PFSK-1 (cell line): Measurements from ENCODE around the gene ELL.

Experiments used
- FOXP2 ChIP-seq: optimal IDR thresholded peaks from 2 replicates; pipeline ENCODE3; 2011; ENCODE audit warnings: borderline replicate concordance, control low read depth, inconsistent platforms; ENCODE audit not compliant: insufficient read depth; ENCODE audit errors: extremely low read length, extremely low read depth
- POLR2AphosphoS5 ChIP-seq: IDR thresholded peaks from 2 replicates; pipeline ENCODE4 v1.6.1; 2012; ENCODE audit warnings: low read depth, mild to moderate bottlenecking, control low read depth, low read length, moderate library complexity
- REST ChIP-seq, 2 experiments: IDR thresholded peaks; 2 replicates each; pipeline versions ENCODE4 v1.6.1 to v1.8.0; 2011 to 2012; ENCODE audit warnings: low read depth in 2 of 2, low read length in 2 of 2, control low read depth in 1 of 2, inconsistent platforms in 1 of 2, mild to moderate bottlenecking in 1 of 2, moderate library complexity in 1 of 2; ENCODE audit not compliant: insufficient read depth in 1 of 2
- SIN3A ChIP-seq: IDR thresholded peaks from 2 replicates; pipeline ENCODE4 v1.6.1; 2012; ENCODE audit warnings: mild to moderate bottlenecking, low read length, moderate library complexity, borderline replicate concordance; ENCODE audit not compliant: insufficient read depth
- TAF1 ChIP-seq: IDR thresholded peaks from 2 replicates; pipeline ENCODE4 v1.6.1; 2012; ENCODE audit warnings: low read length, control low read depth, borderline replicate concordance; ENCODE audit not compliant: insufficient read depth

The ELL gene

DNA sequence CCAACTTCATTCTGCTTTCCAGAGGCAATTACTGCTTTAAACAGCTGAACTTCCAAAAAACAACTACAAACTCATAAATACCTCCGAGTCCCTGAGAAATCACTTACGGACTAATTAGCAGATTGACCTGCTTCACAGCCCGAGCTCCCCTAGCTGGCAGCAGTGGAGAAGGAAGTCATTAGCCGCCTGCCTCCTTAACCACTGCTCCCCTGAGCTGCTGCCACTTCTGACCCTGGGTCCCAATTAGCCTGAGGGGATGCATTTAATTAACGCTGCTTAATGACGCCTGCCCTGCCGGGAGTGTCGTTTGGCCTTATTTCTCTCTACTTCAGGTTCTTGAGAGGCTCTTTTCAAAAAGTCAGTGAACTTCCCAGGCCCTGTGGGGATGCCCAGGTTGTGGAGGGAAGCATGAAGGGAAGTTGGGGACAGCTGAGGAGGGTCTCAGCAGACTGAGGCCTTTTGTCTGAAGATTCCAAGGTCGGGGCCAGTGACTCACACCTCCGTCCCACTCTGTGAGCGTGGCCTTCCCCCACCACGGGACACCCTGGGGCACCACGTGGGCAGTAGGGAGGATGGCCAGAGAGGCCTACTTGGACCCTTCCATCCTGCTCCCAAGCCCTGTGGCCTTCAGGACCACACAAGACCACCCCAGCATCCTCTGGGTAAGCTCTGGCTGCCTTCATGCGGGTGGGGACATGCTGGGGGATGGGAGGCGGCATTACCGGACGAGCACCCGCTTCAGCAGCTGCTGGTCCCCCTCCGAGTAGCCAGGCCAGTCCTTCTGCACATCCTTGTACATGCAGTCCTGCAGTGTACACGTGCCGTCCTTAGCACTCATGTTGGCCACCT, 64.2 kb downstream of the ELL start:
- TF ChIP-seq FOXP2 = no peak
- no peak for TF ChIP-seq POLR2AphosphoS5
- no peak for TF ChIP-seq SIN3A
- TF ChIP-seq TAF1 = no peak
- no peak for TF ChIP-seq REST (IDR thresholded peaks at IDR 0.05; ENCODE audit: insufficient read depth in 1 of 2, low read depth in 2 of 2, low read length in 2 of 2)

- no peak for TF ChIP-seq POLR2AphosphoS5
- TF ChIP-seq FOXP2 = no peak
- no peak for TF ChIP-seq TAF1
- no peak for TF ChIP-seq REST (IDR thresholded peaks at IDR 0.05; ENCODE audit: insufficient read depth in 1 of 2, low read depth in 2 of 2, low read length in 2 of 2)
- no peak for TF ChIP-seq SIN3A
Measured at GRCh38 chr19:18456974-18457373, 64.9 kb downstream of the ELL start.

DNA sequence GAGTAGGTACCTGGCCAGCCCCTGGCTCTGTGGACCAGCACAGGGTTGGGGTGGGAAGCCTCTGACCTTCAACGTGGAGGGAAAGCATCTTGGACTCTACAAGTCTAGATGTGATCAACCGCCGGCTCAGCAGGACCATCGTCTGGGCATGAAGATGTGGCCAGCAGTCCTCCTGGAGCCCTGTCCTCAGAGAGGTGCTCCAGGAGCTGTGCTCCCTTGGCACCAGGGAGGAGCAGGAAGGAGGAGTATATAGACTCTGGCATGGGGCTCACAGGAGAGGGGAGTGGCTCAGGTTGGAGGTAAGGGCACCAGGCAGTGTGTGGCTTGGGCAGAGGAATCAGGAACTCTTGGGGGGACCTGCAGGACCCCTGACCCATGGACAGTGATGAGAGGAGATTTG, 65.6 kb downstream of the ELL start:
- no peak for TF ChIP-seq TAF1
- no peak for TF ChIP-seq FOXP2
- no peak for TF ChIP-seq SIN3A
- TF ChIP-seq POLR2AphosphoS5 = no peak
- no peak for TF ChIP-seq REST (IDR thresholded peaks at IDR 0.05; ENCODE audit: insufficient read depth in 1 of 2, low read depth in 2 of 2, low read length in 2 of 2)

DNA sequence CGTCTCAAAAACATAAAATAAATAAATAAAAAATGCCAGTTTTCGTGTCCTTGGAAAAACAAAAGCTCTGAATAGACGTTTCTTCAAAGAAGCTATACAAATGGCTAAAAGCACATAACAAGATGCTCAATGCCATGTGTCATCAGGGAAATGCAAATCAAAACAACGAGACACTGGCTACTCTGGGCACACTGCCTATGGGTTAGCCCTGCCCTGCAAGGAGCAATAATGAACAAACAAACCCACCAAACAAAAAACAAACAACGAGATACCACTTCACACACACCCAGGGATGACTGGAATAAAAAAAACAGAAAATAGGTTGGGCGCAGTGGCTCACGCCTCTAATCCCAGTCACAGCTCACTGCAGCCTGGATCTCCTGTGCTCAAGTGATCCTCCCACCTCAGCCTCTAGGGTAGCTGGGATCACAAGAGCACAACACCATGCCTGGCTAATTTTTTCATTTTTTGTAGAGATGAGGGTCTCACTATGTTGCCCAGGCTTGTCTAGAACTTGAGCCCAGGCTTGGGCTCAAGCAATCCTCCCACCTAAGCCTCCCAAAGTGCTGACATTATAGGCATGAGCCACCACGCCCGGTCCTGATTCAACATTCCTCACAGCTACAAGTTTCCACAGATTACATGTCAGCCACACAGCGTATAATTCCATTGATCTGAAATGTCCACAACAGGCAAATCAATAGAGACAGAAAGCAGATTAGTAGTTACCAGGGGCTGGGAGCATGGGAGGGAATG, 68.4 kb downstream of the ELL start:
- no peak for TF ChIP-seq POLR2AphosphoS5
- TF ChIP-seq REST (IDR thresholded peaks at IDR 0.05; ENCODE audit: insufficient read depth in 1 of 2, low read depth in 2 of 2, low read length in 2 of 2) = no peak
- TF ChIP-seq FOXP2 = no peak
- no peak for TF ChIP-seq SIN3A
- TF ChIP-seq TAF1 = no peak
